ENCODE data around the gene DSC1.

- TF ChIP-seq, protein P1, sequence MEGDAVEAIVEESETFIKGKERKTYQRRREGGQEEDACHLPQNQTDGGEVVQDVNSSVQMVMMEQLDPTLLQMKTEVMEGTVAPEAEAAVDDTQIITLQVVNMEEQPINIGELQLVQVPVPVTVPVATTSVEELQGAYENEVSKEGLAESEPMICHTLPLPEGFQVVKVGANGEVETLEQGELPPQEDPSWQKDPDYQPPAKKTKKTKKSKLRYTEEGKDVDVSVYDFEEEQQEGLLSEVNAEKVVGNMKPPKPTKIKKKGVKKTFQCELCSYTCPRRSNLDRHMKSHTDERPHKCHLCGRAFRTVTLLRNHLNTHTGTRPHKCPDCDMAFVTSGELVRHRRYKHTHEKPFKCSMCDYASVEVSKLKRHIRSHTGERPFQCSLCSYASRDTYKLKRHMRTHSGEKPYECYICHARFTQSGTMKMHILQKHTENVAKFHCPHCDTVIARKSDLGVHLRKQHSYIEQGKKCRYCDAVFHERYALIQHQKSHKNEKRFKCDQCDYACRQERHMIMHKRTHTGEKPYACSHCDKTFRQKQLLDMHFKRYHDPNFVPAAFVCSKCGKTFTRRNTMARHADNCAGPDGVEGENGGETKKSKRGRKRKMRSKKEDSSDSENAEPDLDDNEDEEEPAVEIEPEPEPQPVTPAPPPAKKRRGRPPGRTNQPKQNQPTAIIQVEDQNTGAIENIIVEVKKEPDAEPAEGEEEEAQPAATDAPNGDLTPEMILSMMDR (IDR thresholded peaks at IDR 0.05) = no peak
- no peak for TF ChIP-seq EP300 (IDR thresholded peaks at IDR 0.05)
- TF ChIP-seq POLR2A (IDR thresholded peaks at IDR 0.05) = no peak
- no peak for TF ChIP-seq POLR2AphosphoS5 (IDR thresholded peaks at IDR 0.05)
Observed at GRCh38 chr18:31134988-31135529, 27.6 kb downstream of the DSC1 start.
